Effector memory CD4-positive, alpha-beta T cell (primary cell): ENCODE data around the gene RNF167.

Experiments used
- DNase-seq, 3 donors: peaks; one replicate each; pipeline ENCODE4 v3.0.0-alpha.2; 2020
- H3K27ac ChIP-seq: 2 replicates; pipeline ENCODE4 v1.7.0; 2013; ENCODE audit warnings: mild to moderate bottlenecking, low read length, moderate library complexity; ENCODE audit not compliant: insufficient read depth, poor library complexity, severe bottlenecking
- H3K27me3 ChIP-seq: replicated peaks from 2 replicates; pipeline ENCODE4 v1.7.0; 2013; ENCODE audit warnings: mild to moderate bottlenecking, low read length; ENCODE audit not compliant: insufficient read depth, control insufficient read depth, poor library complexity, severe bottlenecking
- H3K36me3 ChIP-seq: 2 replicates; pipeline ENCODE4 v1.7.0; 2013; ENCODE audit warnings: mild to moderate bottlenecking, low read length, moderate library complexity; ENCODE audit not compliant: control insufficient read depth, insufficient read depth
- H3K4me1 ChIP-seq: 2 replicates; pipeline ENCODE4 v1.7.0; 2013; ENCODE audit warnings: low read length, mild to moderate bottlenecking; ENCODE audit not compliant: control insufficient read depth, insufficient read depth, poor library complexity, severe bottlenecking
- H3K4me3 ChIP-seq: 2 replicates; pipeline ENCODE4 v1.7.0; 2013; ENCODE audit warnings: low read length, low read depth, mild to moderate bottlenecking; ENCODE audit not compliant: insufficient read depth, poor library complexity, severe bottlenecking
- H3K9me3 ChIP-seq: 2 replicates; pipeline ENCODE4 v1.7.0; 2013; ENCODE audit warnings: mild to moderate bottlenecking, low read length, moderate library complexity; ENCODE audit not compliant: control insufficient read depth

The RNF167 gene

DNA sequence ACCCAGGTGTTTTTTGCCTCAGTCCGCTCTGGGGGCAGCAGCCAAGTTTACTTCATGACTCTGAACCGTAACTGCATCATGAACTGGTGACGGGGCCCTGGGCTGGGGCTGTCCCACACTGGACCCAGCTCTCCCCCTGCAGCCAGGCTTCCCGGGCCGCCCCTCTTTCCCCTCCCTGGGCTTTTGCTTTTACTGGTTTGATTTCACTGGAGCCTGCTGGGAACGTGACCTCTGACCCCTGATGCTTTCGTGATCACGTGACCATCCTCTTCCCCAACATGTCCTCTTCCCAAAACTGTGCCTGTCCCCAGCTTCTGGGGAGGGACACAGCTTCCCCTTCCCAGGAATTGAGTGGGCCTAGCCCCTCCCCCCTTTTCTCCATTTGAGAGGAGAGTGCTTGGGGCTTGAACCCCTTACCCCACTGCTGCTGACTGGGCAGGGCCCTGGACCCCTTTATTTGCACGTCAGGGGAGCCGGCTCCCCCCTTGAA lies 42.8 kb upstream of the RNF167 start:
- Histone ChIP-seq H3K9me3 (no peaks in the 10 kb centered on the region), H3K27me3 (no peaks in the 10 kb centered on the region), H3K36me3 (peaks cover 44% of the 10 kb centered on the region), H3K4me1 (peaks cover 20% of the 10 kb centered on the region), H3K4me3 (no peak overlapping the region), H3K27ac (no peak overlapping the region)
- no peak for DNase-seq

DNA sequence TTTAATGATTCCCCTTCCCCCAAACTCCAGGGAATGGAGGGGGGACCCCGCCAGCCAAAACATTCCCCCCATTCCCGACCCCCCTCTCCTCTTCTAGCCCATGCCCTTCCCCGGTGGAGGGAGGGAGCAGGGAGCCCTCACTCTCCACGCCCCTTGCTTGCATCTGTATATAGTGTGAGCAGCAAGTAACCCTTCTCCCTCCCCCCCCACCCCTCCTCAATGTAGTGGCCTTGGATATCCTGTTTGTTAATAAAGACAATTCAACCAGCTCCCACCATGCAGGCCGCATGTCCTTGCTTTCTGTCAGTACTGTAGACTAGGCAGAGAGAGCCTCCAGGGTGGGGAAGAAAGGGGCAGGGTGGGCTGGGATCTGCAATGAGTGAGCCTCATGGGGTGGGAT lies 42.3 kb upstream of the RNF167 start:
- Histone ChIP-seq H3K9me3 (no peaks in the 10 kb centered on the region), H3K36me3 (peaks cover 39% of the 10 kb centered on the region), H3K27me3 (no peaks in the 10 kb centered on the region), H3K4me1 (peaks cover 23% of the 10 kb centered on the region), H3K4me3 (no peak overlapping the region), H3K27ac (no peak overlapping the region)
- no peak for DNase-seq

DNA sequence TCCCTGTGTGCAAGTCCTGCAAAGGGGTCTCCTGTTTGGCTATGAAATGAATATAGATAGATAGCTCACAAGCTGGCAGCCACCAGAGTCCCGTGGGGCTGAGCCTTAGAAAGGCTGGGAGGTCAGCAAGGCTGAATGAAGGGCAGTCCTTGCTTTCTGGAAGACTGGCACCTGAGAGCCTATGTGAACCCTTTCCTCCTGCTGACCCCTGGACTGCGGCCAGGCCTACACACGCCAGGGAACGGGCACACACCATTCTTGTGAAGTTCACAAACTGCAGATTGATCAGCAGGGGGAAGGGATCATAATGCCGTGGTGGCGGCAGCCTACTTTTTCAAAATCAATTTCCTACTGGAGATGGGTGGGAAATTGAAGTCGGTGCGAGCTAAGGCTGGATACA lies 41.7 kb upstream of the RNF167 start:
- DNase-seq: no peak
- Histone ChIP-seq H3K27ac (no peak overlapping the region), H3K4me3 (peak overlapping the region; percentile 51), H3K27me3 (no peaks in the 10 kb centered on the region), H3K36me3 (peaks cover 33% of the 10 kb centered on the region), H3K4me1 (peaks cover 28% of the 10 kb centered on the region), H3K9me3 (no peaks in the 10 kb centered on the region)

DNA sequence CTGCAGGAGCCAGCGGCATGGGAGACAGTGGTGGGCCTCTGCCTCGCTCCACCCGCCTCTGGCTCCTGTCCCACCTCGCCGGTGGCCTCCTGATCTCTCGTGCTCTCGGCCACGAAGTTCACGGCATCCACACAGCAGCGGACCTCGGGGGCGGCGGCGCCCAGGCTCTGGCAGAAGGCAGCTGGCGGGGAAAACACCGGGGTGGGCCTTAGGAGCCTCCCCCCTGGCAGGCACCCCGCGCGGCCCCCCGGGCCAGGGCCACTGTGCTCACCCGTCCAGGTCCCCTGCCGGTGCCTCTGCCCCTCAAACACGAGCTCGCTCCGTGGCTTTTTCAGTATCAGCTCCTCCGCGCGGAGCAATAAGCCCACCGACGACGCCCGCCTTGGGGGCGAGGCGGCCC lies 41.1 kb upstream of the RNF167 start:
- Histone ChIP-seq H3K27me3 (no peaks in the 10 kb centered on the region), H3K36me3 (peaks cover 27% of the 10 kb centered on the region), H3K9me3 (no peaks in the 10 kb centered on the region), H3K4me3 (peak overlapping the region; percentile 51), H3K27ac (no peak overlapping the region), H3K4me1 (peaks cover 29% of the 10 kb centered on the region)
- DNase-seq: no peak

DNA sequence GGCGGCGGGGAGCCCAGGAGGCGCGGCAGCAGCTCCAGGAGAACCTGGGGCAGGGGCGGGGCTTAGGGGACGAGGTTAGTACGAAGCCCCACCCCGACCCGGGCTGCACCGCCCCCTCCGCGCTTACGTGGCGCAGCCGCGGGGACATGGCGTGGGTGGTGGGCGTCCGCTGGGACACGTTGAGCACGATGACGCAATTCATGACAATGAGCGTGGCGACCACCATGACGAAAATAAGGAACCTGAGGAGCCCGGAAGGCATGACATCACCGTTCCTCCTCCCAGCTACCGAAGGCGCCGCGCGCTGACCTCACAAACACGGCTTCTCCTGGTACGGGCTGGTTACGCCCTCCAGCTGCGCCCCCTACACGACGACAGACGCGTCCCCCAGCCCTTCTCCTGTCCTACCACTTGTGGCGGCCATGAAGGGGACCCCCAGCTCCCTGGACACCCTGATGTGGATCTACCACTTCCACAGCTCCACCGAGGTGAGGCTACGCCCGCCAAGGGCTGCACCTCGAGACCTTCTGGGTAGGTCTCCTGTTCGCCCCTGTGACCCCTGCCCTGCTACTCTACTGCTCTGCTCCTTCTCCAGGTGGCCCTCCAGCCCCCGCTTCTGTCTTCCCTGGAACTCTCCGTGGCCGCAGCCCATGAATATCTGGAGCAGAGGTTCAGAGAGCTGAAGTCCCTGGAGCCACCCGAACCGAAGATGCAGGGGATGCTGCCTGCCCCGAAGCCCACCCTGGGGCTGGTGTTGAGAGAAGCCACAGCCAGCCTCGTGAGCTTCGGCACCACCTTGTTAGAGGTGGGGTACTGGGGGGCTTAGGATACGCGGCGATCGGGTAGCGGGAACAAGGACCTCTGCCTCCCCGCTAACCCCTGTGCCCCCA lies 40.5 kb upstream of the RNF167 start, which contains the start of gene C17orf107:
TSS of gene C17orf107 (plus strand) at position 196 of the 890 bp plus-strand sequence. CDS start at position 423, 227 bp downstream.
- Histone ChIP-seq H3K36me3 (peaks cover 21% of the 10 kb centered on the region), H3K4me3 (peak within 1 kb of the TSS; percentile 51), H3K9me3 (no peaks in the 10 kb centered on the region), H3K27me3 (no peaks in the 10 kb centered on the region), H3K4me1 (peaks cover 29% of the 10 kb centered on the region), H3K27ac (peak within 1 kb of the TSS; percentile 50)
- peak; percentile 90 to 95 (median 93) for DNase-seq

DNA sequence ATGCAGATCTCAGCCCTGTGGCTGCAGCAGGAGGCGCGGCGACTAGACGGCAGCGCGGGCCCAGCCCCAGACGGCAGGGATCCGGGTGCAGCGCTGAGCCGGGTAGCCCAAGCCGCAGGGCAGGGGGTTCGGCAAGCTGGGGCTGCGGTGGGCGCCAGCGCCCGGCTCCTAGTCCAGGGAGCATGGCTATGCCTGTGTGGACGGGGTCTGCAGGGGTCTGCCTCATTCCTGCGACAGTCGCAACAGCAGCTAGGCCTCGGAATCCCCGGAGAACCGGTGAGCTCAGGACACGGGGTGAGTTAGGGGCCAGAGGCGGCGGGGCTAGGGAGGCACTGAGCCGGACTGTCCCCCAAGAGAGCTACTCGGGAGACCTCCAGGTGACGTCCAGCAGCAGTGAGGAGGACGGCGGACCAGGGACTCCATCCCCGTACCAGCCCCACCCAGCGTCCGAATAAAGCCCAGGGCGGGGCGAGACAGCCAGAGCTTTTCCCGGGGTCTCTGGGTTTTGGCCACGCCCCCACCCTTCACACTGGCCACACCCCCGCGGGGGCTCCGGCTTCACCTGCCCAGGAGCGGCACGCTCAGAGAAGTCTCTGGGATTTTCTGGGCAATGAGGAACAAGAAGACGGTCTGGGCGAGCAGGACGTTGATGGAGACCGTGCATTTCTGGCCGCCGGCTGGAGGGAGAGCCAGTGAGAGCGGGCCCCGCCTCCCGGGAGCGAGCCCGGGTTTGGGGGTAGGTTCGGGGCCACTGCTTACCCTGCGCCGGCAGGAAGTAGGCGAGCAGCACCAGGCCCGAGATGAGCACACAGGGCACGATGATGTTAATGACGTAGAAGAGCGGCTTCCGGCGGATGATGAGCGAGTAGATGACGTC lies 39.6 kb upstream of the RNF167 start:
- peaks cover 12% of the 10 kb centered on the region for H3K36me3 ChIP-seq
- H3K4me1 ChIP-seq: peaks cover 29% of the 10 kb centered on the region
- peak overlapping the region; percentile 50 for H3K27ac ChIP-seq
- no peaks in the 10 kb centered on the region for H3K27me3 ChIP-seq
- no peaks in the 10 kb centered on the region for H3K9me3 ChIP-seq
- peak; percentile 40 to 62 (median 55) for DNase-seq
- peak overlapping the region; percentile 51 for H3K4me3 ChIP-seq

DNA sequence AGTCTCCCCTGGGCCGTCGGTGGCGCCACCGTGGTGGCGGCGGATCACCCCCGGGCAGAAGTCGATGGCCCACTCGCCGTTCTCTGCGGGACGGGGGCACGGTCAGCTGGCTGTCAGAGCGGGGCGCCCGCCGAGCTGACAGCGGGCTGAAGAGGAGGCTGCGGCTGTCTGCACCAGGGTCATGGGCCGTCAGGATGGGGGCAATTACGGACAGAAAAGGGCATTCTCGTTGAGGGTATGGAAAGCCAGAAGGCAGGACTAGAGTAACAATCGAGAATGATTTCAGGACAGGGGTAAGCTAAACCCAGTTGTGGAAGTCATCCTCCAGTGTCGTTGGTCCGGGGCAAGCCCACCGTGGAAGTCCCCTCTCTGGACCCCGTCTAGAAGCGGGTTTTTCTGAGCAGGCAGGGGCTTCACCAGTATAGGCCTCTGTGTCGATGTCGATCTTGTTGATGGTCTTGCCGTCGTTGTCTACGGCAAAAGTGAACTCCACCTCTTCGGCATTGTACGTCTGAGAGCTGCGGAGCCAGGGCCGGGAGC lies 38.9 kb upstream of the RNF167 start:
- Histone ChIP-seq H3K4me3 (peak overlapping the region; percentile 51), H3K27me3 (no peaks in the 10 kb centered on the region), H3K9me3 (no peaks in the 10 kb centered on the region), H3K27ac (no peak overlapping the region), H3K36me3 (peaks cover 5% of the 10 kb centered on the region), H3K4me1 (peaks cover 29% of the 10 kb centered on the region)
- no peak for DNase-seq

DNA sequence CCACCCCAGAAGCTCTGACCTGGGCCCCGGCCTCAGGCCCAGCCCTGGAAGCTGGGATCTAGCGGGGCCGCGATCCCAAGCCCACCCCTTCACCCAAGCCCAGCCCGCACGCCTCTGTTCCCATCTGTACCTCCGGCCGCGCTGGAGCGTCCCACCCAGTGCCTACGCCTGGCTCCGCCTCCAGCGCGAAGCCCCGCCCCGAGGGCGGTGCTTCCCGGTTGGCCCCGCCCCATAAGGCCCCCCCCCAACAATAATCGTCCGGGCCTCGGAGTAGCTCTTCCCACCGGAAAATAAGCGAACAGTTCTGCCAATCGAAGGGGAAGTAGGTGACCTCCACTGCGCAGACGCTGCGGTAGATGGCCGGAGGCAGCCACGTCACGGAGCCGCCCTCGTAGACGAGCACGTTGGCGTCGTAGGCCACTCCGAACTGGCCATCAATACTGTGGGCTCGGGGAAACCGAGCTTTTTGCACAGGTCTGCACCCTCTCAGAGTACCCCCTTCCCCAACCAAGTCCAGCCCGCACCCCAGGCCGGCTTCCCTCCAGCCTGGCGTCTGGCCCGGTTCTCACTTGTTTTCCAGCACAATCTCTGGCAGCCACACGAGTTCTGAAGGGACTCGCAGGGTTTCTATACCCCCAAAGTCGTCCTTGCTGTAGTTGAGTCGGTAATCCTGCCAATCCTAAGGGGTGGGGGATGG lies 38.3 kb upstream of the RNF167 start:
- Histone ChIP-seq H3K27me3 (no peaks in the 10 kb centered on the region), H3K9me3 (no peaks in the 10 kb centered on the region), H3K27ac (no peak overlapping the region), H3K36me3 (no peaks in the 10 kb centered on the region), H3K4me1 (peaks cover 29% of the 10 kb centered on the region), H3K4me3 (no peak overlapping the region)
- peak in 1 of 3 donors; percentile 12 for DNase-seq

DNA sequence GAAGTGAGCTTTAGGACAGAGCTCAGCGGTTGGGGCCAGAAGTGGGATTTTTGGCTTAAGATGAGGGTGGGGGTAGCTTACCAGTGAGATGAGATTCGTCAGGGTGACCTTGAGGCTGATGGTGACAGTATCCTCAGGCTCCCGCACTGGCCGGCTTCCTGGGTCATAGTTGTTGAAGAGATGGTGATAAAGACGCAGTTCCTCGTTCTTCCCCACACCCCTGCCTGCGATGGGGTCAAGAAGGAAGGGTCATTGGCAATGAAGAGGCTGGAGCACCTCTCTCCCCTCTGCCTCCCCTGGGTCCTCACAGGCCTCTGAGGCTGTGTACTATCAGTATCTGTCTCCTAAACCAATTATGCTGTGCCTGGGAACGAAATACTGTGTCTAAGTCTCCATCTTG lies 37.5 kb upstream of the RNF167 start:
- Histone ChIP-seq H3K27me3 (no peaks in the 10 kb centered on the region), H3K4me3 (no peak overlapping the region), H3K36me3 (no peaks in the 10 kb centered on the region), H3K27ac (no peak overlapping the region), H3K9me3 (no peaks in the 10 kb centered on the region), H3K4me1 (peaks cover 29% of the 10 kb centered on the region)
- DNase-seq: no peak
